Left kidney (tissue), 2 donors: Measurements from ENCODE around the gene ZDHHC13. TPM values are rescaled to one million over a fixed set of nuclear protein-coding genes. Genes with fewer than 3 reads are reported as not detected.

Source experiments
- DNase-seq: peaks from one replicate; pipeline ENCODE4 v3.0.0-alpha.2; 2013
- polyA plus RNA-seq: library from polyadenylated mRNA; unstranded; fragments of 120-200 nt; gene quantifications from one replicate; pipeline ENCODE4 v1.2.1, GENCODE V29; 2013; ENCODE audit not compliant: insufficient read length

The ZDHHC13 gene
- polyA plus RNA-seq, 1 donor, result 24.2 TPM

DNA sequence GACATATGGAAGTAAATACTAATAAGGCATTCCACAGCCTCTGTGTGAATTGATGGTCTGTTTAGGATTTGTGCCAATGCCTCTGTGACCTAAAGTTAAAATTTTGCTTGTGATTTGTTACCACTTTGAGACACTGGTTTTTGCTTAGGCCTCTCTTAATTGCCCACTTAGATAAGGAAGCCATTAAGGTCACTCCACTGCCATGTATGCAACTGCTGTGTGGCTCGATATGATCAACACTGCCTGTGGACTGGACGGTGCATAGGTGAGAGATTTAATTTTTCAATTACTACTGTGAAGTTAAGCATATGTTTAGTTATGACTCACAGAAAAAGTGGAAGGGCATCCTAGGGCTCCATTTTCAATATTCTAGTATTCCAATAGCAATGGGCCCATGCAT lies 47.9 kb downstream of the ZDHHC13 start:
- no peak for DNase-seq

DNA sequence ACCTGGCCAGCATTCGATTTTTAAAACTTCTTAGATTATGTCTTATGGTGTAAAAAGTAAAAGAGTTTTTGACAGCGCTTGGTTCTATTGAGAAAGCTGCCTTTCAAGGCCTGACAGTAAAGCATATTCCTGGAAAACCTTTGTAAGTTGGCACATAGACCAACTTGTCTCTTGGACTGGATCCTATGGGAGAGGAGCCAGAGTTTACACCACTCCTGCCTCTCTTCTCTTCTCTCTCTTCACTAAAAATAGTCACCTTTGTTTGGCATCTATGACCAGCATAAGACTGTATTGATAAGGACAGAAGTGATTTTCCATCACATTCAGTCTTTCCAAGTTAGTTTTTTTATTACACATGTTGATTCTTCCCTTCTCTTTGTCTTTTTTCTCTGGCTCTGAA lies 51.1 kb downstream of the ZDHHC13 start:
- DNase-seq, result no peak

DNA sequence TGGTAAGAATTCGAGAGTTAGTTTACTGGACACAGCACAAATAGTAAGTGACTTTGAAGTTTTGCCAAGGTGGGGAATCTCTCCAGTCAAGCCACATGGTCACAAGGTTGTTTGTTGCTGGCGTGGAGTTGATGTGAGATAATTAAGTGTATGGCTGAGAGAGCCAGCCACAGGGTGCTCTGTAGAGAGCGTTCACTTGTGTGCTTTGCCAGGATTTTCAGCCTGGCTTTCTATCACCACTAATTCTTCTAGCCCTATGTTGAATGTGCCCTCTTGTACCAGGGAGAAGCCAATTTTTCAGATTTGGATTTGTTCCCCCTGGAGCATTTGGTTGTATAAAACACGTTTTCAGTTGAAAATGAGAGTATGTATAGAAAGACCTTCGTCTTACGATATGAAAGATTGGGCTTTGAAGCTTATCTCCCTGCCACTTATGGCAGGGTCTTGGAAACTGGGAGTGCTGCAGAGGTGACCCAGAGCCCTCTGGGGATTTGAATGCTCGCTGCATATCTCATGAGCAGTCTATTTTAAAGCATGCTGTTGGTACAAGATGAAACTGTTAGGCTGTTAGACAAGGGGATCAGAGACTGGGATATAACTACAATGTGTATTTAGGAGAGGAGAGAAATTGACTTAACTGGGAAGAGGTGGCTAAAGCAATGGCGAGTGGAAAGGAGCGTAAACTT lies 56.2 kb downstream of the ZDHHC13 start:
- DNase-seq, result no peak

DNA sequence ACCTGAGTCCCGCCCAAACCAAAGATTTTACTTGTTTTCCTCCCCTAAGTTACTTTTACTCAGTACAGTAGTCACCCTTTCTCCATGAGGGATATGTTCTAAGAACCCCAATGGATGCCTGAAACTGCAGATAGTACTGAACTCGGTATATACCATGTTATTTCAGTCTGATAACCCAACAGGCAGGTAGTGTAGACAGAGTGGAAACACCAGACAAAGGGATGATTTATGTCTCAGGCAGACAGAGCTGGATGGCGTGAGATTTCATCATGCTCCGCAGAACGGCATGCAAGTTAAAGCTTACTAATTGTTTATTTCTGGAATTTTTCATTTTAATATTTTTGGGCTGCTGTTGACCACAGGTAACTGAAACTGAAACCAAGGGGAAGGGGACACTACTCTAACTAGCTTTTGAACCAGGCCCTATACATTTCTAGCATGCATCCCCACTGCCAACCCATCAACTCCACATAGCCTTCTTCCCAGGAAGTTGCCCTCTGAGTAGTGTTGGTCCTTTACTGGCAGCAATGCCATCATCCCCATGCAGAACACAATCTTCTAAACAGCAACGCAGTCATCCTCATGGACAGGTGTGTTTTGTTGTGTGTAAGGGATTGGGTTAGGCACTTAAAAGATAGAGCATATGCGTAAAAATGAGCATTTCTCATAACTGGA lies 57.1 kb downstream of the ZDHHC13 start:
- DNase-seq, result no peak

DNA sequence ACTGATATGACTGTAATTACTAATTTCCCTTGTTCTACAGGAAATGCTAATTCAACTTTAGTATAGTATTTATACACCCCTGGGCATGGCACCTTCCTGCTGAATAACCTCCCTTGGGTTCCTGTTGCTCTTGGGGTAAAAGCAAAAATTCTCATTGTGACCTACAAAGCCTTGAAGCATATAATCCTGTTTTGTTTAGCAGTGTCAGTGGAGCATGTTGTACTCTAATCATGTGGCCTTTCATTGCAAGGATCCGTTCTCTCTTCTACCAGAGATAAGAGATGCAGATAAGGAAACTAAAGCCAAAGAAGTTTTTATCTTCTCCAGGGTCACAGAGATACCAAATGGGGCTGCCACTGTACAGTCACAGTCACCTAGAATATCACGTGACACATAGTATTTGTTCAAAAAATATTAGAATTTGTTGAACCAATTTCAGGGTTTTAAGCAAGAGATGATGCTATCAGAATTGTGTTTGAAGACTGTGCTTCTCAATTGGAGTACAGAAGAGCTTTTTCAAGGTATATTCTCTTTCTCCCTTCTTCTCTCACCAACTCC lies 59.7 kb downstream of the ZDHHC13 start:
- no peak for DNase-seq

DNA sequence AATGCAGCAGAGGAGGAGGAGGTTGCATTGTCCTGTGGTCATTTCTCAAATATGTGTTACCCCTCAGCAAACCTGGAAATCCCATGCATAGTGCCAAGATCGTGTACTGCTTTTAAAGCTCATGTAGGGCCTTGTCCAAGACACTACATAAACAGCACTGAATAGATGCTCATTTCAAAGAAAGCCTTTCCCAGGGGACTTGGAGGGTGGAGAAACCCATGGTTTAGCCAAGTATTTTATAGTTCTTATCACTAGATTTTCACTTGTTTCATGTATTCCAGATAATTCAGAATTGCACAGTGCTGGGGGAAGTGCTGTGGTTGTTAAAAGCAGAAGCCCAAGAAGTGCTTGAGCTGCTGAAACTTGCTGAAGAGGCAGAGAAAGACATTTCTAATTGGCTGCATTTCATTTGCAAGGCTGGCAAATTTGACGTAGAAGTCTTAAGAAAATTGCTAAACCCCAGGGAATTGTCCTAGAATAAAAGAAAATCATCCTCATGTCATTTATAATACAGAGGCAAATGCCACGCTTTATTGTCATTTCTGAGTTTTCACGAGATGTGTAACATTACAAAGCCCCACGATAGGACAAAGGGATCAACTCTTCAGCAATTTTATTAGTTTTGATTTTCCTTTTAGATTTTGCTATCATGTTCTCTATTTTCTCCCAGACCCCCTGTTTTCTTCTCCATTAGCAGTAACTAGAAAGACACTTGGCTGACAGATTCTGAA lies 64.7 kb downstream of the ZDHHC13 start:
- no peak for DNase-seq

DNA sequence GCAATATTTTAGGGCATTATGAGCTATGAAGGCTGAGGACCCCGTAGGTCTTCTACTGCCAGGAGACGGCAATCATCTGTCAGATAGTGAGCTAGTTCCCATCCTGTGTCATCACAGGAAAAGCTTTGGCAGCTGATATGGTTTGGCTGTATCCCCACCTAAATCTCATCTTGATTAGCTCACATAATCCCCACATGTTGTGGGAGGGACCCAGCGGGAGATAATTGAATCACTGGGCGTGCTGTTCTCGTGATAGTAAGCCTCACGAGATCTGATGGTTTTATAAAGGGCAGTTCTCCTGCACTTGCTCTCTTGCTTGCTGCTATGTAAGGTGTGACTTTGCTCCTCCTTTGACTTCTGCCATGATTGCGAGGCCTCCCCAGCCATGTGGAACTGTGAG lies 66.7 kb downstream of the ZDHHC13 start:
- no peak for DNase-seq

DNA sequence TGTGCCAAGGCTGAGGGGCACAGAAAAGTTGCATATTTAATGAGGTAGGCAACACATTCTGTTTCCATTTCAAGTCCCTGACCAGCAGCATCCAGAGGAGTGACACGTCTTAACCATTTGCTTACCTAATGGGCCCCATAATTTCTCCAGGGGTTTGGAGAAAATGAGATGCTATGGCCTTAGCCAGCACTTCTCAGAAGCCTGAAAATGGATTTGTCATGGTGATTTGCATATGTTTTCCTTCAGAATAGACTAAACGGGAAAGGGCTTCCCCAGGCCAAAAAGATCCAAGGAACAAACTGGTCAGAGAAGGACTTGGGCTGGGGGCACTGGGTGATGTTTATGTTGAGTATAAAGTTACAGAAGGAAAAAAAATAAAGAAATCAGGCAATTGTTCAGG lies 68.1 kb downstream of the ZDHHC13 start:
- DNase-seq, result no peak

DNA sequence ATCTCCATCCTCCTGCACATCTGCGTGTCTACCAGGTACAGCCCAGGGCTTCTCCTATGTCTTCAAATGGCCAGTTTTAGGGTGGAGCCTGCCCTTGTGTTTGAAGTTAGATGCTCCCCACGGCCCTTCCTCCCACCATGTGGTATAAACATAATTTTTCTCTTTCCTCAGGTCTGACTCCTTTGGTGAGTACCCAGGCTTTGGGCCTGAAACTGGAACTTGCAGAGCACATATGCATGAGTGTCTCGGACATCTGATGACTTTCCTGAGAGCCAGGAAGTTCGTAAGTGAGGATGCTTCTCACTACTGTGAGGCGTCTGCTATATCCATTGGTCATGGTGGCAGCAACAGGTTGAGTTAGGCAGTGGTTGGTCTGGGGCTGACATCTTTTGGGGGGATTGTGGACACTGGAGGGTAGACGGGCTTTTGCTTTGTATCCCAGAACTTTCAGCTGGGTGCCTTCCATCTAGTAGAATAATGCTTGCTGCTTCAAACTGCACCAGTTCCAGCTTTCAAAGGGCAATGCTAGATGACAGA lies 68.6 kb downstream of the ZDHHC13 start:
- no peak for DNase-seq

DNA sequence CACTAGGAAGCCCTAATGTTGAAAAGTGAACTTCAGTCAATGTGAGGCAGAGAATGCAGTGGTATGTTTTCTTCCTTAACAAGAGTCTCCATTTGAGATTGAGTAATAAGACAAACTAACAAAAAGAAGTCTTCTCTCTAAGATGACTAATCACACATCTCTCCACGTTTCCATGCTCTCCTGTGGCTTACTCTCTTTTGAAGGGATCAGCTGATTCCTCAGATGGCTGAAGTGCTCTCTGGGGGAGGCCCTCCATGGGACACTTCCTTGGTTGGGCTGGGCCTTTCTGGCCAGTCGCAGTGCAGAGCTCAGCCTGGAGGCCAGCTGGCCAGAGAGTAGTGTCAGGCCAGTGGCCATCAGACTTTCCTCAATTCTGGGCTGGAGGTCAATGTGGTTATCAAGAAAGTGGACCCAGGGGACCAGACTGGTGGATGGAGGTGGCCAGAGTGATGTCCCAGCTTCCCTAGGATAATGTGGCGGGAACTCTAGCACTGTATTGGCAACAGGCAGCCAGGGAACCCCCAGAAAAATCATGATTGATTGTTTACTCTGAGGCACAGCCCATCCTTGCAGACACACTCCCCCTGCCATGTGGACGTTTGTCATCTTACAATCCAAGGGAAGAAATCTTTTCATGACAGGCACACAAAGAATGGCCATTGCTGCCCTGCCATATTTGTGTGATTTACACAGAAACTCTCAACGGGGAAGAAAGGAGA lies 70.3 kb downstream of the ZDHHC13 start:
- DNase-seq, result no peak

DNA sequence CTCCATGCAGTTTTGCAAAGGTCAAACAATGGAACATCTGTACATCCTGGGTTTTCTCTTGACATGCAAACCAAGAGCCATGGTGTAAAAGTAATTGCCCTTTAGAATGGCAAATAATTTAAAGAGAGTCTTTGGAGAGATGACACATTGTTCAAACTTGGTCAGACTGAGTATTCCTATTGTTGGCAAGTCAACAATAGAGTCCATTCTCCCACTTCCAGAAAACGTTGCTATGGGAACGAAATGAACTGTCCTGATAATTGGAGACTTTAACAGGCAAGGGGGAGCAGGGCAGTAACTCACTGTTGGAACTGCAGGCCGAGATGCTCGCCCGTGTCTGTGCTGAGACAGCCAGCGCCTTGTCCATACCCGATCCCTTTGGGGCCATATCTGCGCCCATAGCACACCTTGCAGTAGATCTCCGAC lies 70.9 kb downstream of the ZDHHC13 start:
- DNase-seq, result no peak

DNA sequence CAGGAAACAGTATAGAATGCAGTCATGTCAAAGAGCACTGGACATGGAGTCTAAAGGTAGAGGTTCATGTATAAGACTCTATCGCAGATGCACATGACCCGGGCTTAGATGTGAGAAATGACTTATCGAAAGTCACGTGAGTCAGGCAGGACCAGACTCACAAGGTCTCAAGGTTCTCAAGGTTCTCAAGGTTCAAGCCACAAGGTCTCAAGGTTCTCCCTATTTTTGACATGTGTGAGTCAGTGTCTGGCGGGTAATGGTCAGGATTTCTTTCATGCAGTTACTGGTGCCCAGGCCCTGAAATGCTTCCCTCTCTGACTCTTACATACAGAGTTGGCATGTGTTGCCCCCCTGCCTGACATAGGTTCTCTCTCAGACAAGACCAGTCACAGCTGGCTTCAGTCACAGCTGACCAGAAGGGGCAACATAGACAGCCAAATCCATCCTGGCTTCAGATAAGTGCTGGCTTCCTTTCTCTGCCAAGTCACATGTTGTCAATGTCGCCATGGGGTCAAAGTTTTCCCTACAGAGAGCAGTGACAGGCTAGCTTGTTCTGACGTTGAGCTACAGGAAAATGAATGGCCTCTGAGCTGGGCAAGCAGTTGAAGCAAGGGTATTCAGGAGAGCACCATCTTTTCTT lies 74.7 kb downstream of the ZDHHC13 start:
- no peak for DNase-seq

DNA sequence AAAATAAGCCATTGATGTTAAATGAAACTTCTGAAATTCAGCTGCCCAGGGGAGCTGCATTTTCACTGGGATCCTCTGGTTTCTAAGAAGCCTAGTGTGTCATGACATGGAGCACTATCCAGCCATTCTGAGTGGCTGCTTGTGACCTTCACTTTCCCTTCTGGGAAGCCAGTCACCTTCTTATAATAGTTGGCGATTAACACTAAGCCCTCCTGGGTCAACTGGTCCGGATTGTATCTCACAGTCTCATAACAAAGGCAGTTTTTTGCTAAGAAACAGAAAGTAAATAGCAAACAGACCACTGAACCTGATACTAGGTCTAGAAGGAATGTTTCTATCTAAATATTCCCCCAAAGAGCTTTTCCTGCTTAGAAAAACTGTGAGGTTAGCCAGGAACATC lies 76.9 kb downstream of the ZDHHC13 start:
- DNase-seq, result peak; percentile 8

DNA sequence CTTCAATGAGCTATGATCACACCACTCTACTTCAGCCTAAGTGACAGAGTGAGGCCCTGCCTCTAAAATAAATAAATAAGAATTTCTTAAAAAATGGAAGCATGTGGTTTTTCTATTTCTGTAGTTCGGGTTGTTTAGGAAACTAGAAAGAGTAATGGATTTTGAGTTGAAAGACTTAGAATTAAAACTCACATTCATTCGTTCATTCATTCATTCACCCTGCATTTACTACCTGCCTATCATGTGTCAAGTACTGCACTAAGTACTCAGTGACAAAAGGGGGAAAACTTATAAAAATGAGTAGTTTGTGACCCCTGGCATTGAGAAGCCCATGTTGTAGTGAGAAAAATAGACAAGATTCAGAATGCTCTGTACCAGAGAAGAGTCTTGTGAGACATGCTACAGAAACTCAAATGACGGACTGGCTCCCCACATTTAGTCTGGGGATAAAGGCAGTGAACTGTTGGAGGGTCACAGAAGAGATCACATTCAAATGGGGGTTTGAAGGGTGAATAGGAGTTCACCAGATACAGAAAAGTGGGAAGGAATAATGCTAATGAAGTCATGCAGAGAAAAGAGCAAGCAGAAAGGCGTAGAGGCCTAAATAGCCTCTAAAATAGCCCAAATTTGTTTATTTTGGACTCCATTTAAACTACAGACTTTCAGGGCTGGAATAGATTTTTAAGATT lies 77.8 kb downstream of the ZDHHC13 start:
- DNase-seq, result no peak

DNA sequence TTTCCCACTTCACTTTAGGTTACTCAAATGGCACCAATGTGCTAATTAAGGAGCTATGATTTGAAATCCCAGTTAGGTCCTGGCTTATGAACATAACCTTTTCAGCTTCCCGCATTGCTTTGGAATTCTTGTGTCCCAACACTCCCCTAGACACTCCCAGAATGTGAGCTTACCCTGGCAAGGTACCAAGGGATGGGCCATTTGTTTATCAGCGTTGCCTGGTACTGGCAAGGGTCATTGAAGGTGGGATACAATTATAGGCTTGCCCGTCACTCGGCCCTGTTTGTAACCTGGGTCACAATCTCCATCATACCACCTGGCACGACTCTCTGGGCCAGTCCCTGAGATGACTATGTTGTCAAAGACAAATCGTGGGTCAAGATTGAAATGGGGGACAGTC lies 79.5 kb downstream of the ZDHHC13 start:
- DNase-seq, result no peak

DNA sequence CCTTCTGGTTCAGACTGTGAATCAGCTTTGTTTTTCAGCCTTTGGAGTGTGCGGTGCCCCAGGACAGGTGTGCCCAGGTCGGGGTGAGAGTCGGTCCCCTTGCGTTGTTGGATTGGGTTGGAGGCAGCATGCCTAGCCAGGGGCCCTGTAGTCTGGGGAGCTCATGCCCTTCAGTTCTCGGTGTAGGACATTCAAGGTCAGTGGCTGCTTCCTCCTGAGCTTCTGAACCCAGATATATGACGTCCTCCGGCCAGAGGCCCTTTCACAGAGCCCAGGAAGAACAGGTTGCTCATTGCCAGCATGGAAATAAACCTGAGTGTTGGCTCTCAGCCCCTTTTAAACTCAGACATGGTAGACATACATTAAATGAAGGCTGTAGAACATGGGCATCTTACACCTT lies 82.1 kb downstream of the ZDHHC13 start:
- no peak for DNase-seq

DNA sequence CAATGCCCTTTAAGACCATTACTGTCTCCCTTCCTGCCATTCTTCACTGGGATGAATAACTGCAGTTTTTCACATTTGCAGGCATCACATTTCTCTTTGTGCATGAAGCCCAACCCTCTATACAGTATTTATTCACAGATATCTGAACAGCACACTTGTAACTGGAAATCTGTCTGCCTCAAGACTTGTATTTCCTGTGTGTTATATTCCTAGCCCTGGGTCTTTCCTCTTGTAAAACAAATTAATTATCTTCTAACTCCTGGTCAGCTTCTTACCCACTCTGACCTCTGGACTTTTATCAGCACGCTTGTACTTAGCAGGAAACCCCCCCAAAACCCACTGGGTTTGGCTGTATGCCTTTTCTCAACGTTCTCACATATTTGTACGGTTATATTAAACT lies 82.8 kb downstream of the ZDHHC13 start:
- peak; percentile 15 for DNase-seq

DNA sequence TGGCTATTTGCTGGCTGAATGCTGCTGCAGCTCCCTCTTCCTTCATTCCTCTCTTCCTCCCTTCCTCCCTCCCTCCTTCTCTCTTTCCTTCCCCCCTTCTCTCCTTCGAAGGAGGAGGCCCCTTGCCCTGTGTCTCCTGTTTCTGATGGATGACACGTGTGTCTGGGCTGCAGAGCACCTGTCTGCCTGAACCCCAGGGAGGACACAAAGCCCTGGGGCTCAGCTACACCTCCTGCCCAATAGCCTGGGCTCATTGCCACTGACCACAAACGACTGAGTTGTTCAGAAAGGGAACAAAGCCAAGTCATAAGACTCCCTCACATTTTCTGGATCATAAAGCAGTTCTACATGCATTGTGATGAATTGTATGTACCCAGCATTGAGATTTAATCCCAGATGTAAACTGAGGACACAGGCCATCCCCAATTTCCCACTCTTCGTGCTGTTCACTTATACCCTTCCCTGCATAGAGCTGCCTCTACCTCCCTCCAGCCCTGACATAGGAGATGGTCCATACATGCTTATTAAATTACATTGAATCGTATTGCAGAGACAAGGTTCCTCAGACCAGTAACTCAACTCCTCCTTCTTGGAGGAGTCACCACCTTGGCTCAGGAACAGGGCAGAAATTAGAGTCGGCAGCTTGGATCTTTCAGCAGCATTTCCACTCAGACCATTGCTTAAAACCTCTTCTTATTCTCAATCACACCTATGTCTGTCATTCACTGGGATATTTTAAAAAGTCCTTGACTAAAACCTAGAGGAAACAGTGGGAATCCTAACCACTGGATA lies 83.6 kb downstream of the ZDHHC13 start:
- DNase-seq, result no peak

DNA sequence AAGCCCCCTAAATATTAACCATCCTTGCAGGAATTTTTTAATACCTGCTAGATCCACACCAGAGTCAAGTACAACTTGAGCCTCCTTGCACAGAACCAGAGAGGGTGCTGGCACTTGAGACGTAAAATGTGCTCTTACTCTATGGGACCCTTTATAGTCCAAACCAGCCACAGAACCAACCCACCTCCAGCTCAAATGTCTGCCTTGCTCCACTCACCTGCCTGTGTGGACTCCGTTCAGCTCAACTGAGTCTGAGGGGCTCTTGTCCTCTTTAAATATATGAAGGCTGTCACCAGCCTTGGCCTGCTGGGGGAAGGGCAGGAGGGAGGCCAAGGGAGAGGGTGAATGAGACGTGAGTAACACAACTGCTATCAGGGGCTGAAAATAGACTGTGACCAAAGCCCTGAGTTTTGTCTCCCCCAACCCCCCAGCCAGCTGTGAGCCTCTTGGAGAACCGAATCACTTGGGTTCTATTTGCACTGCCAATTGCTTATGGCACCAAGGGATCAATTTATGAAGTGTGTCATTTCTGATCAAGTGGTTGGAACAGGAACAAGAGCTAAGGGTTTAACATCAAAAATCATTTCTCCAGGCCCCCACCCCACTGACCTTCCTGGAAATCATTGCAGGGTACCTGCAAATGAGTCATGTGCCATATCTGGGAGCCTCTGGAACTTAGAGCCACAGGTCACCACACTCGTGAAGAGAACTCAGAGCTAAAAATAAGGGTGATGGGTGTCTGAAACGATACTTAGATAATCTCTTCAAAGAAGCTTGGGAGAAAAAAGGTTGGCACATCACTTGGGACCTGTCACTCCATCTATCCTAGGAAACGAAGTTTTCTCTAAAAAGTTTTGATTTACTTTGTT lies 85.0 kb downstream of the ZDHHC13 start, which contains the start of gene CSRP3:
Gene CSRP3 (minus strand): TSS at position 247 of the 869 bp plus-strand sequence. CDS start 9,535 bp downstream, outside the sequence.
- DNase-seq, result no peak
